SU-DHL-6 (cell line): ENCODE measurements around the gene MED29.

Experiments
- H2AFZ ChIP-seq: fragments of 200-600 bp; sonication (generic); 2 replicates; pipeline ENCODE4 v1.6.1; 2014; ENCODE audit warnings: low read depth, mild to moderate bottlenecking, moderate library complexity, mixed read lengths, antibody characterized with exemption, low read length; ENCODE audit not compliant: severe bottlenecking
- H3F3A ChIP-seq: fragments of 200-600 bp; shearing (Covaris generic); 2 replicates; pipeline ENCODE4 v1.6.0; 2016; ENCODE audit warnings: antibody characterized with exemption, mild to moderate bottlenecking; ENCODE audit not compliant: insufficient read depth
- H3K27ac ChIP-seq: fragments of 200-600 bp; sonication (generic); 2 replicates; pipeline ENCODE4 v1.5.1; 2016; ENCODE audit warnings: low read depth, mild to moderate bottlenecking, low read length, moderate library complexity, mixed read lengths
- H3K27me3 ChIP-seq: fragments of 200-600 bp; sonication (generic), shearing (Covaris generic); 2 replicates; pipeline ENCODE4 v1.6.0; 2014; ENCODE audit warnings: mild to moderate bottlenecking, low read length
- H3K36me3 ChIP-seq: fragments of 200-600 bp; sonication (generic); 2 replicates; pipeline ENCODE4 v1.6.1; 2014; ENCODE audit warnings: mild to moderate bottlenecking, low read length, mixed read lengths
- H3K4me2 ChIP-seq: fragments of 300-600, 200-600 bp; shearing (Covaris generic), sonication (generic); 2 replicates; pipeline ENCODE4 v1.6.0; 2014; ENCODE audit warnings: low read length, low read depth, mild to moderate bottlenecking; ENCODE audit not compliant: poor library complexity, severe bottlenecking
- H3K4me3 ChIP-seq: fragments of 200-600 bp; sonication (generic); 2 replicates; pipeline ENCODE4 v1.5.1; 2014; ENCODE audit warnings: antibody characterized with exemption, low read length, mild to moderate bottlenecking, mixed read lengths; ENCODE audit not compliant: insufficient read depth, poor library complexity, severe bottlenecking
- H3K79me2 ChIP-seq: fragments of 200-600 bp; sonication (generic); 2 replicates; pipeline ENCODE4 v1.6.1; 2014; ENCODE audit warnings: mild to moderate bottlenecking, low read length, moderate library complexity; ENCODE audit not compliant: insufficient read depth
- H3K9ac ChIP-seq: fragments of 200-600 bp; sonication (generic); 2 replicates; pipeline ENCODE4 v1.7.0; 2014; ENCODE audit warnings: mild to moderate bottlenecking, low read length
- H3K9me2 ChIP-seq: fragments of 200-600 bp; sonication (generic); replicated peaks from 2 replicates; pipeline ENCODE4 v1.6.1; 2014; ENCODE audit warnings: low read length; ENCODE audit not compliant: insufficient read depth
- H3K9me3 ChIP-seq: fragments of 200-600 bp; sonication (generic); 2 replicates; pipeline ENCODE4 v1.6.1; 2014; ENCODE audit warnings: low read length, mixed read lengths; ENCODE audit not compliant: insufficient read depth
- H4K20me1 ChIP-seq: fragments of 200-600 bp; sonication (generic); 2 replicates; pipeline ENCODE4 v1.6.1; 2014; ENCODE audit warnings: low read depth, mild to moderate bottlenecking, antibody characterized with exemption, low read length, moderate library complexity, mixed read lengths
- EZH2phosphoT487 ChIP-seq: fragments of 200-600 bp; sonication (generic), shearing (Covaris generic); conservative IDR thresholded peaks from 2 replicates; pipeline ENCODE4 v1.6.1; 2018; ENCODE audit warnings: mild to moderate bottlenecking, antibody characterized with exemption, low read length, moderate library complexity, mixed read lengths
- TF ChIP-seq, protein P1 (sequence below): fragments of 200-600 bp; sonication (generic); IDR thresholded peaks from one replicate; pipeline ENCODE4 v1.5.1; 2017; ENCODE audit warnings: antibody characterized with exemption, mild to moderate bottlenecking, low read length, moderate library complexity; ENCODE audit not compliant: insufficient read depth, poor library complexity, severe bottlenecking

Gene MED29

DNA sequence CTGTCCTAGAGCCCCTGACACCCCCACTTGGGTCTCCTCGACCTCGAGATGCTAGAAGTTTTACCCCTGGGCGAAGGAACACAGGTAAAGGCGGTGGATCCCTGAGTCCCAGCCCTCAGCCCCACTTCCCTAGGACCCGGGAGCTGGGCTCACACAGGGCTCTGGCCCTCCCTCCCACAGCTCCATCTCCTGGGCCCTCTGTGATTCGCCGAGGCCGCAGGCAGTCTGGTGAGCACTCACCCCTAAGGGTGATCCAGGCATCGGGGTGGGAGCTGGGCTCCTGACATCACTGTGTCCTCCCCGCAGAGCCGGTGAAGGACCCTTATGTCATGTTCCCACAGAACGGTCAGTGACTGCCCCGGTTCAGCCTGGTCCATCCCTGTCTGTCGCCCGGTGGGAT, 29.6 kb downstream of the MED29 start:
- Histone ChIP-seq H3K9me3 (no peaks in the 10 kb centered on the region), H3K36me3 (no peaks in the 10 kb centered on the region), H3K4me2 (no peak overlapping the region), H3K9ac (no peak overlapping the region), H3K9me2 (no peaks in the 10 kb centered on the region), H3K4me3 (no peak overlapping the region), H3K79me2 (no peaks in the 10 kb centered on the region), H2AFZ (no peak overlapping the region), H3K27me3 (no peaks in the 10 kb centered on the region), H4K20me1 (no peaks in the 10 kb centered on the region), H3K27ac (no peak overlapping the region), H3F3A (0 out of 2 replicates have a peak, but pooled peaks cover under 1% of the 10 kb centered on the region)
- TF ChIP-seq, protein P1, sequence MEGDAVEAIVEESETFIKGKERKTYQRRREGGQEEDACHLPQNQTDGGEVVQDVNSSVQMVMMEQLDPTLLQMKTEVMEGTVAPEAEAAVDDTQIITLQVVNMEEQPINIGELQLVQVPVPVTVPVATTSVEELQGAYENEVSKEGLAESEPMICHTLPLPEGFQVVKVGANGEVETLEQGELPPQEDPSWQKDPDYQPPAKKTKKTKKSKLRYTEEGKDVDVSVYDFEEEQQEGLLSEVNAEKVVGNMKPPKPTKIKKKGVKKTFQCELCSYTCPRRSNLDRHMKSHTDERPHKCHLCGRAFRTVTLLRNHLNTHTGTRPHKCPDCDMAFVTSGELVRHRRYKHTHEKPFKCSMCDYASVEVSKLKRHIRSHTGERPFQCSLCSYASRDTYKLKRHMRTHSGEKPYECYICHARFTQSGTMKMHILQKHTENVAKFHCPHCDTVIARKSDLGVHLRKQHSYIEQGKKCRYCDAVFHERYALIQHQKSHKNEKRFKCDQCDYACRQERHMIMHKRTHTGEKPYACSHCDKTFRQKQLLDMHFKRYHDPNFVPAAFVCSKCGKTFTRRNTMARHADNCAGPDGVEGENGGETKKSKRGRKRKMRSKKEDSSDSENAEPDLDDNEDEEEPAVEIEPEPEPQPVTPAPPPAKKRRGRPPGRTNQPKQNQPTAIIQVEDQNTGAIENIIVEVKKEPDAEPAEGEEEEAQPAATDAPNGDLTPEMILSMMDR = no peak
- TF ChIP-seq EZH2phosphoT487 = no peak

DNA sequence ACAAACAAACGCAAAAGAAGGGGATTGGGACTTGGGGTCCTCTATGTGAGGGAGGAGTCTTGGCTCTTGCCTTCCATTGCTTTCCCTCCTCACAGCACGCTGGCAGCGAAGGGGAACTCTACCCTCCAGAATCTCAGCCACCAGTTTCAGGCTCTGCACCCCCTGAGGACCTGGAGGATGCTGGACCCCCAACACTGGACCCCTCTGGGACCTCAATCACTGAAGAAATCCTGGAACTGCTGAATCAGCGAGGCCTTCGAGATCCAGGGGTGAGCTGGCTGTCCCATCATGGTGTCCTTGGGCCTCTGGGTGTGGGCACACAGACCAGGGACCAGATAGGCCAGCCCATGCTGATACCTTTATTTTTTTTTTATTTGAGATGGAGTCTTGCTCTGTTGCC, 30.8 kb downstream of the MED29 start:
- H3K27ac ChIP-seq = no peak overlapping the region
- H3K4me2 ChIP-seq = no peak overlapping the region
- no peak overlapping the region for H2AFZ ChIP-seq
- no peaks in the 10 kb centered on the region for H3K27me3 ChIP-seq
- H3K9me2 ChIP-seq = no peaks in the 10 kb centered on the region
- H4K20me1 ChIP-seq = no peaks in the 10 kb centered on the region
- H3F3A ChIP-seq = 0 out of 2 replicates have a peak, but pooled peaks cover 11% of the 10 kb centered on the region
- no peaks in the 10 kb centered on the region for H3K79me2 ChIP-seq
- H3K36me3 ChIP-seq = no peaks in the 10 kb centered on the region
- TF ChIP-seq EZH2phosphoT487 = no peak
- TF ChIP-seq, protein P1 = no peak
- H3K4me3 ChIP-seq = no peak overlapping the region
- no peak overlapping the region for H3K9ac ChIP-seq
- H3K9me3 ChIP-seq = no peaks in the 10 kb centered on the region

DNA sequence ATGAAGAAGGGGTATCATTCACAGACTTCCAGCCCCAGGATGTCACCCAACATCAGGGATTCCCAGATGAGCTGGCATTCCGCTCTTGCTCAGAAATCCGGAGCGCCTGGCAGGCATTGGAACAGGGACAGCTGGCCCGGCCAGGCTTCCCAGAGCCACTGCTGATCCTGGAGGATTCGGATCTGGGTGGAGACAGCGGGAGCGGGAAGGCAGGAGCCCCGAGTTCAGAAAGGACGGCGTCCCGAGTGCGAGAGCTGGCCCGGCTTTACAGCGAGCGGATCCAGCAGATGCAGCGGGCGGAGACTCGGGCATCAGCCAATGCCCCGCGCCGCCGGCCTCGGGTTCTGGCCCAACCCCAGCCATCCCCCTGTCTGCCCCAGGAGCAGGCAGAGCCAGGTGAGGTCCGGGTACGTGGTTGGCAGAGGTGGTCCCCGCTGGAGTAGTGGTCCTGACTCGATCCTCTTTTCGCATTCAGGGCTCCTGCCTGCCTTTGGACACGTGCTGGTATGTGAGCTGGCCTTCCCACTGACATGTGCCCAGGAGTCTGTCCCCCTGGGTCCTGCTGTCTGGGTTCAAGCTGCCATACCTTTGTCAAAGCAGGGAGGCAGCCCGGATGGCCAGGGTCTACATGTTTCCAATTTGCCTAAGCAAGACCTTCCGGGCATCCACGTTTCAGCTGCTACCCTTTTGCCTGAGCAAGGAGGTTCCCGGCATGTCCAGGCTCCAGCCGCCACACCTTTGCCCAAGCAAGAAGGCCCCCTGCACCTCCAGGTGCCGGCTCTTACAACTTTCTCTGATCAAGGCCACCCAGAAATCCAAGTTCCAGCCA, 32.3 kb downstream of the MED29 start:
- 0 out of 2 replicates have a peak, but pooled peaks cover 11% of the 10 kb centered on the region for H3F3A ChIP-seq
- H3K4me3 ChIP-seq = no peak overlapping the region
- H4K20me1 ChIP-seq = no peaks in the 10 kb centered on the region
- no peak for TF ChIP-seq EZH2phosphoT487
- TF ChIP-seq, protein P1 = no peak
- H3K79me2 ChIP-seq = no peaks in the 10 kb centered on the region
- no peaks in the 10 kb centered on the region for H3K36me3 ChIP-seq
- no peaks in the 10 kb centered on the region for H3K9me2 ChIP-seq
- no peaks in the 10 kb centered on the region for H3K27me3 ChIP-seq
- no peaks in the 10 kb centered on the region for H3K9me3 ChIP-seq
- H3K27ac ChIP-seq = no peak overlapping the region
- no peak overlapping the region for H2AFZ ChIP-seq
- H3K4me2 ChIP-seq = no peak overlapping the region
- H3K9ac ChIP-seq = no peak overlapping the region
